ENCODE data around the gene GSE1.
A peak's percentile ranks its signal among the peaks of the same experiment; 100 is the strongest.

Gene GSE1

DNA sequence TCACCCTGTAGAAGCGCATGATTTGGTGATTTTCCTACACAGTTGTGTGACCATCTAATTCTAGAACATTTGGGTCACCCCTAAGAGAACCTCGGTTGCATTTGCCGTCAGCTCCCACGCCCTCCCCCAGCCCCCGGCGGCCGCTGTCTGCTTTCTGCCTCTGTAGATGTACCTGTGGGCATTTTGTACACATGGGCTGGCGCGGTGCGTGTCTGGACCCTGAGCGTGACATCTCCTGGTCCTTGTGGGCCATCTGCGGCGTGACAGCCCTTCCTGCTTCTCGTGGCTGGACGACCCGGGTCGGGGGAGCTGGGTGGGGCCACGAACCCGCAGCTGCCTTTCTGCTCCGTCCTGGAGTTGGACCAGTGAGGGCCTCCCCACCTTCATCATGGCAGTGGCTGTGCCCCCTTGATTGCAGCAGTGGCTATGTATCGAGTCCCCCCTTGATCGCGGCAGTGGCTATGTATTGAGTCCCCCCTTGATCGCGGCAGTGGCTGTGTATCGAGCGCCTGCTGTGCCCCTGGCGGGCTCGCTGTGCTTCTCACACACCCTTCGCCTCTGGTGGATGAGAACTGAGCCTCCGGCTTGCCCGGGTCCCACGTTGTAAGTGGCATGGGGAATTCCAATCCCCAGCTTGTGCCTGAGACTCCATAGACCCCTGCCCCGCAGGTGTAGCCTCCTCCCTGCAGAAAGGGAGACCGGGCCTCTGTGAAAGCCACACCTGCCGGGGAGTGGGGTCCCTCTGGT, 24.1 kb downstream of the GSE1 start:
- DNase-seq = peak; percentile 44

DNA sequence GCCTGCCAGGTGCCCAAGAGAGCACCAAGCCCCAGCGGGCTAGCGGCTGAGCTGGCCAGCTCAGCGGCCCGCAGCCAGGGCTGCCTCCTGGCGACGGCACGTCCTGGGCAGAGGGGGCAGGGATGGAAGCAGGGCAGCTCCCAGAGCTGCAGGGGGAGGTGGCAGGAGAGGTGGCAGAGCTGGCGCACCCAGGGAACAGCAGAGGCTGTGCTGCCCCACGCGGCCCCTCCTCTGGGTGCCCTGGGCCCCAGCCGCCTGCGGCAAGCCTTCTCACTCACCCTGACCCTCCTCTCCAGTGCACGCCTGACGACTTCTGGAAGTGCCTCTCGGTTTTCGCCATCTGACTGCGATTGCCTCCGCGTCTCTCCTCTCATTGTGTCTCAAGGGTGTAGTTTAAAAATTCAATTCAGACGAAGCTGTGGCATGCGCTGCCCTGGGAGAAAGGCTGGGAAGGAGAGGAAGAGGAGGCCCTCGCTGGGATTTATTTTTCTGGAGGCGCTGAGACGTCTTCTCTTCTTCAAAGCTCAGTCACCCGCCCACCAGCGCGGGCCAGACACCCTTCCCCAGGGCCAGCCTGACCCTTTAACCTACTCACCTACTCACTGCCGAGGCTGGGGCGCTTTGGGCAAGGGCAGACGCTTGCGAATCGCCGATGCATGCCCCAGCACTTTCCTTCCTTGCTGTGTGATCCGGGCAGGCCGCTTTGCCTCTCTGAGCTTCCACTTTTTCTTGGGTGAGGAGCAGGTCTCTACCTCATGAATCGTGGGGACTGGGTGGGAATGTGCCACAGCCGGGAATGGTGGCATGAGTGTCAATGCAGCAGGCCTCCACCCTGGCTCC, 24.9 kb downstream of the GSE1 start:
- peak; percentile 61 for DNase-seq

- DNase-seq = no peak
Observed at GRCh38 chr16:85638695-85639409, 25.7 kb downstream of the GSE1 start.

DNA sequence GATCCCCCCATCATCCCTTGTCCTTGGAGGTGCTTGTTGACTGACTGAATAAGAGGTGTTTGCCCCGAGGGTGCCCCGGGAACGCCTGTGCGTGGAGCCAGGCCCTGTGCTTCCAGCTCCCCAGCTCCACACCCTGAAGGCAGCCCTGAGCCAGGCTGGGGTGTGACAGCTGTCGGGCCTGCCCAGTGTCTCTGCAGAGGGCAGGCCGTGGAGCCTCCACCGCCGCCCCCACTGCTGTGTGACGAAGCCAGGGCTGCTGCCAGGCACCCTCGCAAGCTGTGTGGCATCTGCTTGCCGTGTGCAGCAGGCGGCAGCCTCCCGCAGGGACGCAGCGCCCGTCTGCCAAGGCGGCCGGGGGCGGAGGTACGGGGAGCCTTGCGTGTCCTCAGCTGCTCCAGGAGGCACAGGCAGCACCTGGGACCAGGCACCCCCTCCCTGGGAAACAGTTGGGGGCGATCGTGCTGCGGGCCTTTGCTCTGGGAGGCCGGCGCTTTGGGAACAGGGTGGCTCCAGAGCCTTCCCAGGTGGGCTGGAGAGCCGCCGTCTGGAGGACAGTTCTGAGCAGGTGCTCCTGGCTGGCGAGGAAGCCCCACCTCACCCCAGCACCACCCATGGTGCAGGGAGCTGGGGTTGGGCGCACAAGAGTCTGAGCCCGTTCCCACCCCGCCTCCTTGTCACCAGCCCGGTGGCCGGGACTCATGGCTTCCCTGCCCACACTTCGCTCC, 26.6 kb downstream of the GSE1 start:
- peak; percentile 47 for DNase-seq

DNA sequence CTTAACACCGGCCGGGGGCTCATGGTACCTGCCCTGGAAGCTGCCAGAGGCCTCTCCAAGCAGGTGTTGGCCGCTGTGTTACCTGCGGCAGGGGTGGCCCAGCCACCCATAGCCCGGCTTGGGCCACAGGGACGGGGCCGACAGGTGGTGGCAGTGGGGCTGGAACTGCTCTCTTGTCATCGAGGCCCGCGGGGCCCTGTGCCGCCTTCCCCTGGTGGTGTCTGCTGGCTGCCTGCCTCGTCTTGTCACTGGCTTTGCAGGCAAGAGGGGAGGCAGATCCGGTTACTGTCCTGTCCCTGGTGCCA, 27.1 kb downstream of the GSE1 start:
- DNase-seq = no peak

DNA sequence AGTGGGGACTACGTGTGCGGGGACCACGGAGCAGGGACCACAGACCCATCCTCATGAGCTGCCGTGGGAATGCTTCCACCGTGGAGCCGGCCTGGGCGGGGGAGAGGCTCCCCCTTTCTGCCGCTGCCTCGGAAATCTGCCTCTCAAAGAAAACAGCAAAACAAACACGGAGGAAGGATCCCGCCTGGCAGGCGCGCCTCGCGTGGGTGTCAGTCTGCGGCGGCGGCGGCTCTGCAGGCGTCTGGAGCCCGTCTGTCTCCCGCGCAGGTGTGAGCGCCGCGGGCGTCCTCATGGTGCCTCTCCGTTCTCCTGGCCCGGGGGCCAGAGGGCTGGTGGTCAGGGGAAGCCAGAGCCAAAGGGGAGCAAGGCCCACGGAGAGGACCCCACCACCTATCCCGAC, 27.5 kb downstream of the GSE1 start:
- no peak for DNase-seq

- no peak for DNase-seq
Observed at GRCh38 chr16:85641305-85641704, 28.2 kb downstream of the GSE1 start.

DNA sequence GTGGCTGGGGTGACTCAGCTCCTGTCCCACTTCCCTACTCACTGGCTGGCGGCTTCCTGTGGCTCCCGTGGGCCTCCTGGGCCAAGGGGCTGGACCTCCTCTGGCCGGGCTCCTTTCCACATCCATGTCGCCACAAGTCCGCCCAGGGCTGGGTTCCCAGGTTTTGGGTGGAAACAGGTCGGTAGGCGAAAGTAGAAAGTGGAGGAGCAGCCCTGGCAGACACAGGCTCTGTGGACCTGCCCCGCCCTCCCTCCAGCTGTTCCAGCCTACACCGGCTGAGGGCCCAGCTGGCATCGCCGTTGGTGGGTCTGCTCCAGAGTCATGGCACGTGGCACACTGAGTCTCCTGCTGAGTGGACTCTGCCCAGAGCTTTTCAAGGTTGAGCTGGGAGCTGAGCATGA, 28.7 kb downstream of the GSE1 start:
- DNase-seq = no peak

- DNase-seq = peak; percentile 78
Observed at GRCh38 chr16:85642762-85643358, 29.7 kb downstream of the GSE1 start.

- DNase-seq = no peak
Observed at GRCh38 chr16:85643631-85644030, 30.5 kb downstream of the GSE1 start.

- no peak for DNase-seq
Observed at GRCh38 chr16:85644093-85644712, 31.1 kb downstream of the GSE1 start.

DNA sequence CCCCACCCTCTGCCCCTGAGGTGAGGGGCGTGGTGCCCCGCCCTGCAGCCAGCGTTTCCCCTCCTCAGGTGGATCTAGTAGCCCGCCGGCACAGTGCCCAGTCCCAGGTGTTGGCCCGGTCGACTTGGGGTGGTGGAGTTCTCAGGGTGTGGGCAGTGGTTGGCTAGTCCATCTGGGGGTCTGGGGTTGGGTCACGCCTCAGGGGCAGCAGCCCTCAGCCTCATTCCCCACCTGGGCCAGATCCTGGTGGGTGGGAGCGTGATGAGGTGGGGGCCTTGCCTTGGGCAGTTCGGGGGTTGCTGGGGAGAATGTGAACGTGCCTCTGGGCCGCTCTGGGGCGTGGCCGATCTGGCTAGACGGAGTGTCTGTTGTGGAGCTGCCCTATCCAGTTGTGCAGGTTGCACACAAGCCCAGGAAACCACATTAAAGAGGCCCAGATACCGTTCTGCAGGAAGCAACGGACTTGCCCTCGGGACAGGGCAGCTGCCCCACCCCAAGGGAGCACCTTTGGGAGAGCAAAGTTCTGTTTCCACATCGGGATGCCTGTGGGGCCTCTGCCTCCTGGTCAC, 32.0 kb downstream of the GSE1 start:
- DNase-seq = no peak

DNA sequence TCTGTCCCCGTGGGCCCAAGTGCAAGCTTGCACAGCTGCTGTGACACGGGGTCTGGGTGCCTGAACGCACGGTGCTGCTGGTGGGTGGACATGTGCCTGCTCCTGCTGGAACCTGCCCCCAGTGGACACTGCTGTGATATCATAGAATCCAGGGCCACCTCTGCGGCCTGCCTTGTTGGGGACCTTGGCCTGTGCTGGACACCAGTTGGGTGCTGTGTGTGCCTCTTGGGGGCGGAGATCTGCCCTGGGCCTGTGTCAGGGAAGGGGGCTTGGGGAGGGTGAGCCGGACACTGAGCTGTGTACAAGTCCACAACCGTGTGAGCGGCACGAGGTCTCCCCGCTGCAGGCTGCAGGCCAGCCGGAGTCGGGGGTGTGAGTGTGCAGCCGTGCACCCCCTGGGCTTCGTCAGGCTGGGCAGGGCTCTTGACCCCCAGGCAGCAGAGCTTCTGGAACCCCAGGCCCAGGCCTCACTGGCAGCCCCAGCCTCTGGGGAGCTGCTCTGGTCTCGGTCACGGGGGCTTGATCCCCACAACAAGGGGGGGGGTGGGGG, 33.3 kb downstream of the GSE1 start:
- DNase-seq = no peak

DNA sequence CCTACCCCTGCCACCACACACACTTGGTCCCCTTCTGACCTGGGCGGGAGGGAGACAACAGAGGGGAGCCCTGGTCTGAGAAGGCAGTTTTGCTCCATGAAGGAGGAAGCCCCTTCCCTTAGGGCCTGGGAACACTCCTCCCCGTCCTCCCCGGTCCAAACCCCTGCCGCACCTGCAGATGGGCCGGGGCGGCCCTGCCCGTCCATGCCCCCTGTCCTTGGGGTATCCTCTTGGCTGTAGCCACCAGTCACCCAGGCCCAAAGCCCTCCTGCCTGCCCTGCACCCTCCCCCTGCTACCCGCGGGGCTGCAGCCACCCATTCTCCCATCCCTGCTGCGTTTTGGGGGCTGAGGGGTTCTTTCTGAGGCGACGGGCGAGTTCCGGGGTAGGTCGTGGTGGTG, 33.9 kb downstream of the GSE1 start:
- no peak for DNase-seq

DNA sequence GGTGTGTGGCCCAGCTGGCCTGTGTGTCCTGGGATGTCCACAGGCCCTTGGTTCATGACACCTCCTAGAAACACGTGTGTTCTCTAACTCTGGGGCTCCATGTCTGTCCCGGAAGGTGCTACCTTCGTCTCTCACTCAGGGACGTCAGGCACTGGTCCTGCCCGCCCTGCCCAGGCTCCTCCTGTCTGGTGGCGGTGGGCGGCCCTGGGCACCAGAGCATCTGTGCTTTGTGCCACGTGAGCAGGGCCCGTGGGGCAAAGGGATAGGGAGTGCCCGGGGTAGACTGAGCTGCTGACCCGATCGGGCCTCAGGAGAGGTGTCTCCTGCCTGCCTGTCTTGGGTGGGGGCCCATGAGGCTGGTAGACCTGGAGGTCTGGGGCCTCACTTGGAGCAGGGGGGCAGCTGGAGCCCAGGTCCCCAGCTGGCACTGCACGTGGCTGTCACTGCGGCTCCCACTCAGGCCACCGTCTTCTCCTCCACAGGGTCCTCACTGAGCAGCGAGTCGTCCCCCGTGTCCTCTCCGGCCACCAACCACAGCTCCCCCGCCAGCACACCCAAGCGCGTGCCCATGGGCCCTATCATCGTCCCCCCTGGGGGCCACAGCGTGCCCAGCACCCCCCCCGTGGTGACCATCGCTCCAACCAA, 35.1 kb downstream of the GSE1 start:
- no peak for DNase-seq

- DNase-seq = peak; percentile 48
Observed at GRCh38 chr16:85648805-85649204, 35.7 kb downstream of the GSE1 start.

GRCh38 chr16:85649411-85650134, 36.5 kb downstream of the GSE1 start:
- DNase-seq = peak; percentile 51

DNA sequence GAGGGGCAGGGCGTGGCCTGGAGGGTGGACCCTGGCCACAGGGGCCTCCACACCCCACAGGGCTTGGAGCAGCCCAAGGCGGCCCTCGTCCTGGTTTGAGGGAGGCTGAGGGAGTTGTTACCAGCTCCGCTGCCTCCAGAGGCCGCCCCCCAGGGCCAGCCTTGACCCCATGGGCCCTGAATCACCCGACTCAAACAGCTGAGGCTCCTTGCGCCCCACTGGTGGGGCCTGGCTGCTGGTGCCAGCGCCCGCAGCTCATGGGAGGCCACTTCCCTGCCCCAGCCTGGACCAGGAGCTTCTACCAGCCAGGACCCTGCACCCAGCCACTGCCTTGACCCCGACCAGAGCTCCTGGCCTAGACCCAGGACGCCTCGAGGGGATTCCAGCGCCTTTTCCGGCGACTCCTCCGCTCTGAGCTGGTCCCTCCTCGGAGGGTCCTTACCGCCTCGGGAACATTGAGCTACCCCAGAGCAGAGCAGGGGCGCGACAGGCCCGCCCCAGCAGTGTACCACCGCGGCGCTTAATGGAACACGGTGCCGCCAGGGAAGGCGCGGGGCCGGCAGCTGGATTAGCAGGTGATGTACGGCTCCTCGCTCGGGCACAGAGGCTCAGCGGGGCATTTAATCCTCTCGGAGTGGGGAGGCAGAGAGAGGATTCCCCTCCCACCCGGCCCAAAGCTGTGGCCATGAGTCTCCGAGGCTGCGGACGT, 37.2 kb downstream of the GSE1 start:
- peak; percentile 84 for DNase-seq

- DNase-seq = peak; percentile 86
Observed at GRCh38 chr16:85650844-85651628, 37.9 kb downstream of the GSE1 start.

Measured in retina (tissue), 1 donor.